ENCODE results near the gene B9D2.
A peak's percentile ranks its signal among the peaks of the same experiment; 100 is the strongest.

GRCh38 chr19:41353466-41354342 lies 10.2 kb downstream of the B9D2 start, which contains the start of gene TGFB1:
- TF ChIP-seq CTCF (IDR thresholded peaks at IDR 0.05), result peak; percentile 85
- TF ChIP-seq EZH2 (IDR thresholded peaks at IDR 0.05), result peak; percentile 2
- no peak for TF ChIP-seq EZH2phosphoT487 (IDR thresholded peaks at IDR 0.05)

Data from neural progenitor cell (in vitro differentiated cells).